ENCODE data around the gene CCR1. TPM values are rescaled to one million over a fixed set of nuclear protein-coding genes. Genes with fewer than 3 reads are reported as not detected.
"Not testable (repeated sequence)": the region's sequence is repeated elsewhere in the genome, so short reads cannot be mapped to it uniquely, and the experiment has no call there.

Gene CCR1
- total RNA-seq, 1 donor from 2014 or later = 47.4 TPM

- intact Hi-C loops (cut with DNase I) = no loop called here
- Histone ChIP-seq H3K36me3 (no peaks in the 10 kb centered on the region), H3K9me3 (no peaks in the 10 kb centered on the region), H3K27ac (no peak overlapping the region), H3K27me3 (ENCODE audit: low read depth) (no peaks in the 10 kb centered on the region), H3K4me3 (no peak overlapping the region), H3K4me1 (no peaks in the 10 kb centered on the region)
- no peak for DNase-seq
- TF ChIP-seq CTCF (IDR thresholded peaks at IDR 0.05) = no peak
- peak in 1 of 2 donors; percentile 51 for ATAC-seq
Measured at GRCh38 chr3:46183330-46183729, 24.8 kb downstream of the CCR1 start.

GRCh38 chr3:46168583-46169345 is 39.3 kb downstream of the CCR1 start:
- intact Hi-C loops (cut with DNase I) = no loop called here
- DNase-seq = no peak
- no peak for ATAC-seq
- Histone ChIP-seq H3K27me3 (ENCODE audit: low read depth) (no peaks in the 10 kb centered on the region), H3K4me3 (no peak overlapping the region), H3K36me3 (no peaks in the 10 kb centered on the region), H3K27ac (no peak overlapping the region), H3K9me3 (no peaks in the 10 kb centered on the region), H3K4me1 (no peaks in the 10 kb centered on the region)
- TF ChIP-seq CTCF (IDR thresholded peaks at IDR 0.05) = no peak

- intact Hi-C loops (cut with DNase I) = no loop called here
- H3K4me3 ChIP-seq = no peak overlapping the region
- TF ChIP-seq CTCF (IDR thresholded peaks at IDR 0.05) = no peak
- H3K4me1 ChIP-seq = no peaks in the 10 kb centered on the region
- H3K36me3 ChIP-seq = no peaks in the 10 kb centered on the region
- no peaks in the 10 kb centered on the region for H3K9me3 ChIP-seq
- no peak overlapping the region for H3K27ac ChIP-seq
- DNase-seq (no peak), ATAC-seq (peak; percentile 65 to 69)
- H3K27me3 ChIP-seq (ENCODE audit: low read depth) = no peaks in the 10 kb centered on the region
Measured at GRCh38 chr3:46163556-46164041, 44.5 kb downstream of the CCR1 start.

- no peaks in the 10 kb centered on the region for H3K4me1 ChIP-seq
- no peaks in the 10 kb centered on the region for H3K36me3 ChIP-seq
- TF ChIP-seq CTCF (IDR thresholded peaks at IDR 0.05) = no peak
- no peak overlapping the region for H3K4me3 ChIP-seq
- no peaks in the 10 kb centered on the region for H3K27me3 ChIP-seq (ENCODE audit: low read depth)
- no peaks in the 10 kb centered on the region for H3K9me3 ChIP-seq
- ATAC-seq = peak; percentile 34 to 65
- DNase-seq = no peak
- intact Hi-C loops (cut with DNase I) = no loop called here
- no peak overlapping the region for H3K27ac ChIP-seq
Measured at GRCh38 chr3:46162975-46163555, 45.0 kb downstream of the CCR1 start.

- H3K9me3 ChIP-seq; DNase-seq; H3K36me3 ChIP-seq; H3K27me3 ChIP-seq (ENCODE audit: low read depth); ATAC-seq; H3K4me3 ChIP-seq; H3K27ac ChIP-seq; intact Hi-C loops (cut with DNase I); H3K4me1 ChIP-seq: not testable (repeated sequence)
Measured at GRCh38 chr3:46157685-46158084, 50.4 kb downstream of the CCR1 start.

- intact Hi-C loops (cut with DNase I) = no loop called here
- ATAC-seq (no peak), DNase-seq (no peak)
- no peak for TF ChIP-seq CTCF (IDR thresholded peaks at IDR 0.05)
- Histone ChIP-seq H3K9me3 (no peaks in the 10 kb centered on the region), H3K27me3 (ENCODE audit: low read depth) (no peaks in the 10 kb centered on the region), H3K4me3 (no peak overlapping the region), H3K27ac (no peak overlapping the region), H3K4me1 (peaks cover 7% of the 10 kb centered on the region), H3K36me3 (no peaks in the 10 kb centered on the region)
Measured at GRCh38 chr3:46154311-46154710, 53.8 kb downstream of the CCR1 start.

Measured in lower lobe of right lung (tissue), 2 donors.